NCI-H2196 treated with DMSO at 0.1 percent for 48 hours (cell line): Measurements from ENCODE around the gene UTS2.

ENCODE experiments used
- DNase-seq: peaks from one replicate; lab custom pipeline; 2025; ENCODE audit not compliant: unreplicated experiment; lab: John Stamatoyannopoulos, UW

Gene UTS2

GRCh38 chr1:7863756-7864328 is 11.0 kb upstream of the UTS2 start:
- DNase-seq = no peak

DNA sequence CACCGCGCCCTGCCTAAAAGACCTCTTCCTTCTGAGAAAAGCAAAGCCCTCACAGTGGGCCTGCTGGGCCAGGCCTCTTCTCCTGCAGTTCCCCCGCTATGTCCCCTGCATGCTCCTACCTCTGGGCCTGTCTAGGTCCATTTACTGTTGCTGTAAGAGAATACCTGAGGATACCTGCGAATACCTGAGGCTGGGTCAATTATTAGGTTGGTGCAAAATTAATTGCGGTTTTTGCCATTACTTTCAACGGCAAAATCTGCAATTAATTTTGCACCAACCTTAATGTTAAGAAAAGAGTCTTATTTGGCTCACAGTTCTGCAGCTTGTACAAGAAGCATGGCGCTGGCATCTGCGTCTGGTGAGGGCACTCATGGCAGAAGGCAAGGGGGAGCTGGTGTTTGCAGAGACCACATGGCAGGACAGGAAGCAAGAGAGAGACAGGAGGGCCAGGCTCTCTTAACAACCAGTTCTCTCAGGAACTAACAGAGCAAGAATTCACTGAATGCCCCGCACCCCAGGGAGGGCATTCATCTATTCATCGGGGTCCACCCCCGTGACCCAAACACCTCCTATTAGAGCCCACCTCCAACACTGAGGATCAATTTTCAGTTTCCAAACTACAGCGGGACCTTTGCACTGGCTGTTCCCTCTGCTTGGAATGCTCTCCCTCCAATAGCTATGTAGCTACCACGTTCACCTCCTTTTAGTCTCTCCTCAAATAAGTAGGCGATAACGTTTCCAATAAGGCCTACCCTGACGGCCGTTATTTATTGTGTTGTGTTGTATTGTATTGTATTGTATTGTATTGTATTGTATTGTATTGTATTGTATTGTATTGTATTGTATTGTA is 9.6 kb upstream of the UTS2 start:
- DNase-seq = no peak

DNA sequence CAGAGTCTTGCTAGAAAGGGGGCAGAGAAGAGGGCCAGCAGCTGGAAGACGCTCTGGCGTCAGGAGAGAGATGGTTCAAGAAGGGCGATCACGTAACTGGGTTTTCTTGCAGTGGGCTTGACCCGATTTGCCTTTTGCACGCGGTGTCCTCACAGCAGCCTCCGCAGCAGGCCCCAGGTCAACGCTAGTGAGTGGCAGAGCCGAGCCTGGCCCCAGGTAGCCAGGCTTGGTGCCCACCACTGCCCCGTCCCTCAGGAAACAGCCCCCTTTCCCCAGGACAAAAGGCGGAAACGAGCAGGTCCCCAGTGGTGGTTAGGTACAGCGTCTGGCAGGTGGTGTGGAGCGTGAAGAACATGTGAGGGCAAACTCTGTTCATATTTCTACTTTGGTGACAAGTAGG is 8.6 kb upstream of the UTS2 start:
- DNase-seq = no peak

GRCh38 chr1:7860130-7860529 is 7.3 kb upstream of the UTS2 start:
- no peak for DNase-seq

GRCh38 chr1:7859406-7859805 is 6.5 kb upstream of the UTS2 start:
- no peak for DNase-seq

GRCh38 chr1:7857985-7858384 is 5.1 kb upstream of the UTS2 start:
- DNase-seq = no peak

DNA sequence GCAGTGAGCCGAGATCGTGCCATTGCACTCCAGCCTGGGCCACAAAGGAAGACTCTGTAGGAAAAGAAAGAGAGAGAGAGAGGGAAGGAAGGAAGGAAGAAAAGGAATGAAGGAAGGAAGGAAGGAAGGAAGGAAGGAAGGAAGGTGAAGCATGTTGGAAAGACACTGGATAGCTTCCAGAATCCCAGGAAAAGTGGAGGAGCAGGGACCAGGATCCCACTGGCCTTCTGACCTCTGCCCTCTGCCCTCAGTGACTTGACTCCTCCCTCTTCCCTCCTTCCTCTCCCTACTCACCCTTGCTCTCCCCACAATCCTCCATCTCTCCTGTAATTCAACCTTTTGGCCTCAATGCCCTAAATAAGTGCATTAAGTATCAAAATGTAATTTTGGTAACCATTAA is 4.1 kb upstream of the UTS2 start:
- DNase-seq = no peak

DNA sequence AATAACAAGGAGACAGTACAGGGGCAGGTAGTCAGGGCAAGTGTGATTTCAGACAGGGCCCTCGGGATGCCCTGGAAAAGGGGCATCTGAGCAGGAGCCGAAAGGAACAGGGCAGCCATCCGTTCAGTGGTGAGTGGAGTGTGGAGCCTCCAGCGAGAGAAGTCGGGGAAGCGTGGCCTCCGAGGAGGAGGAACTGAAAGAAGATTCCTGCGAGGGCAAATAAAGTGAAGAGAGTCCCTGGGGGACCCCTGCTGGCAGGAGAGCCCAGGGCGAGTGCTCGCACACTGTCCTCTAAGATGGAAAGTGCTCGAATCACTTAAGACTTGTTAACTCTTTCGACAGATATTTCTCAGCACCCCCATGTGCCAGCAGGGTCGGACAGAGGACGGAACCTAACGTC is 3.5 kb upstream of the UTS2 start:
- DNase-seq = no peak

GRCh38 chr1:7853684-7854026 is 790 bp upstream of the UTS2 start:
- DNase-seq = no peak

- no peak for DNase-seq
These were observed 2.1 kb downstream of the UTS2 start for GRCh38 chr1:7850786-7851185.

DNA sequence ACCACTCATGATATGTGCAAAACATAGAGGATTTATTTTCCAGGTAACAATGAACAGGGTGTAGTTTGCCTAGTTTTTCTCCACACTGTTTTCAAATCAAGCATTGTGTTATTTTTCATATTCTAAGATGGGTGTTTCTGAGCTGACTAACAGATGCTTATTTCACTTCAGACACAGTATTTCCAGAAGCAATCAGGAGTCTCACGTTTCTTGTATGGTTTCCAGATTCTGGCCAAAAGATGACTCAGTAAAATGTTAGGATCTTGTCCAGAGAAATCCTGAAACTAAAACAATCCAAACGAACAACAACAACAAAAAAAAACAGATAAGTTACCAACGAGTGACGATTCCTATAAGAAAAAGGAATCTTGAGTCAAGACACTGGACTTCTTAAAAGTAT is 5.3 kb downstream of the UTS2 start:
- DNase-seq = no peak

DNA sequence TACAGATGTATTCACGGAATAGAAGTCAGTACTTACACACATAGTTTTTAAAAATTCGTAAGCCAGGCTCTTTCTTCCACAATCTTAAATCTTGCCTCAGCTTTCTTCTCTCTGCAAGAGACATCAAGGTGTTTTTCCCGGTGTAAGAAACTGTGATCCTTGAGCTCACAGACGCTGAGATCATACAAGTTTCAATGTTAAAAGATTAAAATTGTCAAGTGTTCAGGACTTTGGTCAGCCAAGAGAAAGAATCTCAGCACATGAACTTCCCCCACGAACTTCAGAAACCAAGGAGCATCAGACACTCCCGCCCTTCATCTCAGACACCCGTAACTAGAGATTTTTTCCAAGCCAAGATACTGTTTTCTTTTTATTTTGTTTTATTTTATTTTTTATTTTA is 6.2 kb downstream of the UTS2 start:
- DNase-seq = no peak

DNA sequence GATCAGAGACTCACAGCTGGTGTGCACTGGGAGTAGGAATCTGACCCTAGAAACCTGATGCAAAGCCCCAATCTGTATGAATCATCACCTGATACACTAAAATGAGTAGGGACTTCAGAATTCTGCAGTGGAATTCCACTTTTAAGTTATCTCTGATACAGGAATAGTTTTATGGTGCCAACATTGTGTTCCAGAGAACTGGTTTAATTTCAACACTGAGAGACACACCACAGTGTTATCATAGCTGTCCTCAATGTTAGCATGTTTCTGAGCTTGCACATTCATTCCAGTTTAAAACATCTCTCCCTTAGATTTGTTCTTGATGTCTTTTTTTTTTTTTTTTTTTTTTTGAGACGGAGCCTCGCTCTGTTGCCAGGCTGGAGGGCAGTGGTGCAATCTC is 7.1 kb downstream of the UTS2 start:
- no peak for DNase-seq

- no peak for DNase-seq
These were observed 10.3 kb downstream of the UTS2 start for GRCh38 chr1:7842517-7842916.

DNA sequence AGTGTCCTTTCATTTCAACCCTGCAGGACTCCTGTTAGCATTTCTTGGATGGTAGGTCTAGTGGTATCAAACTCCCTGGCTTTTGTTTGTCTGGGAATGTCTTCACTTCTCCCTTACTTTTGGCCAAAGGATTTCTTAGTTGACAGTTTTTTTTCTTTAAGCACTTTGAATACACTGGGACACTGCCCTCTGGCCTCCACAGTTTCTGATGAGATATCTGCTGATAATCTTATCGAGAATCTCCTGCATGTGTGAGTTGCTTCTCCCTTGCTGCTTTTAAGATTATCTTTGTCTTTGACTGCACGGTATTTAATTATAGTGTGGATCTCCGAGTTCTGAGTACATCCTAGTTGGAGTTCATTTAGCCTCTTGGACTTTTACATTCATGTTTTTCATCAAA is 13.3 kb downstream of the UTS2 start:
- no peak for DNase-seq

GRCh38 chr1:7838714-7839113 is 14.2 kb downstream of the UTS2 start:
- no peak for DNase-seq

GRCh38 chr1:7833035-7833434 is 19.8 kb downstream of the UTS2 start:
- DNase-seq = no peak

GRCh38 chr1:7831458-7831857 is 21.4 kb downstream of the UTS2 start:
- DNase-seq = no peak

DNA sequence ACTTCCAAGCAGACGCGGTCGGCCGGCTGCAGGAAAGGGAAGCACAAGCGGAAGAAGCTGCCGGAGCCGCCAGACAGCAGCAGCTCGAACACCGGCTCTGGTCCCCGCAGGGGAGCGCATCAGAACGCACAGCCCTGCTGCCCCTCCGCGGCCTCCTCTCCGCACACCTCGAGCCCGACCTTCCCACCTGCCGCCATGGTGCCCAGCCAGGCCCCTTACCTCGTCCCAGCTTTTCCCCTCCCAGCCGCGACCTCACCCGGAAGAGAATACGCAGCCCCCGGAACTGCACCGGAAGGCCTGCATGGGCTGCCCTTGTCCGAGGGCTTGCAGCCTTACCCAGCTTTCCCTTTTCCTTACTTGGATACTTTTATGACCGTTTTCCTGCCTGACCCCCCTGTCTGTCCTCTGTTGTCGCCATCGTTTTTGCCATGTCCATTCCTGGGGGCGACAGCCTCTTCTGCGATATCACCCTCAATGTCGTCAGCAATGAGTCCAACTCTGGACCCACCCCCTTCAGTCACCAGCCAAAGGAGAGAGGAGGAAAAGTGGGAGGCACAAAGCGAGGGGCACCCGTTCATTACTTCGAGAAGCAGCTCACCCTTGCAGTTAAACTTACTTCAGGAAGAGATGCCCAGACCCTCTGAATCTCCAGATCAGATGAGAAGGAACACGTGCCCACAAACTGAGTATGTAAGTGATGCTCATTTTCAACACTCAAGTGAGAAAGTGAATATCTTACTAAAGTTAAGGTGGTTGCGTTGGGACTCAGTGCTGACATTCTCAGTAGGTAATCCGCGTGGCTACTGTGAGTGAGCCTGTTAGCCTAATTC is 25.5 kb downstream of the UTS2 start:
- no peak for DNase-seq

DNA sequence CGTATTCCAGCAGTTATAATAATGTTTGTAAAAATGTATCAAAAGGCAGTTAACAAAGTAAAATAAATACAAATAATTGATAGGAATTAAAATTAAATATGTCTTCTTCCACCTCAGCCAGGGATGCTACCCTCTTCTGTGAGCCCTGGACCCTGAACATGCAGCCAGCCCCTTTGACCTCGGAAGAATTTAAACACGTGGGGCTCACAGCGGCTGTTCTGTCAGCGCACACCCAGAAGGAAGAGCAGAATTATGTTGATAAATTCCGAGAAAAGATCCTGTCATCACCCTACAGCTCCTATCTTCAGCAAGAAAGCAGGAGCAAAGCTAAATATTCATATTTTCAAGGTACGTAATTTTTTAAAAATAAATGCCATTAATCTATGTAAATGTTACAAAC is 26.5 kb downstream of the UTS2 start:
- DNase-seq = no peak

DNA sequence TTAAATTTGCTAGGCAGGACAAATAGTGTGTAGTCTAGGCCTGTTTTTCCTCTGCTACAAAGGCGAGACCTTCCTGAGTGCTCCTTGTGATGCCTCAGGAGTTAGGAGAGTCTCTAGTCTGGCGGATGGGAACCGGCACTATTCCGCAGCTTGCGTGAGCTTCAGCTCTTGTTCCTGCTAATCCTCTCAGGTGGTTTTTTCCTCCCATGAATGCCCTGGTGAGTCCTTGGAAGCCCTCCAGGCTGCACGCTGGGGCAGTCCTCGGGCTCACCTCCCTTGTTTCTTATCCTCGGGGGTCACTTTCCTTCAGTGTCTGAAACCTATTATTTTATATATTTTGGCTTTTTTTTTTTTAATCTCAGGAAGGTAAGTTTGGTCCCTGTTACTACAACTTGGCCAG is 28.2 kb downstream of the UTS2 start:
- no peak for DNase-seq

DNA sequence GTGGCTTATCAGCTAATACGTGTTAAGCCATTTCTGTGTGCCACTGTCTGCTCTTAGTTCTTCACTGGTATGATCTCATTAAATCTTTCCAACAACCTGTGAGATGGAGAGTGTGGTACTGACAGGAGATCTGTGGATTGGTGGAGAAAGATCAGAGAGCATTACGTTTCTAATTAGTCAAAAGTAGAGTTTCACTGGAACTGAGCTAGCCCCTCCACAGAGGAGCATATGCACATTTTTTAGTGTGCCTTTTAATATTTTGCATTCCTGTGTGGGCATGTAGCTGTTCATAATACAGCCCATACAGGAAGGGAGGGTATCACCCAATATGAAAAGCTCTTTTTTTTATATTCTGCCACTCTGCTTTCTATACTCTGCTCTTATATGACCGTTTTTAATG is 31.6 kb downstream of the UTS2 start:
- no peak for DNase-seq
